Heart right ventricle (tissue), 16 donors: ENCODE results near the gene CACNB2. TPM values are rescaled to one million over a fixed set of nuclear protein-coding genes. Genes with fewer than 3 reads are reported as not detected.

Experiments used
- ATAC-seq, 8 donors: fragments of 200-7000 bp; cut with Tn5 transposase; one replicate each; pipeline ENCODE4 v1.9.1; 2020; ENCODE audit warnings: mild to moderate bottlenecking in 8 of 8, moderate library complexity in 8 of 8, moderate number of reproducible peaks in 1 of 8
- DNase-seq, 2 donors: peaks; one replicate each; pipeline ENCODE4 v3.0.0-alpha.2; 2020
- H3K27ac ChIP-seq, 10 donors: fragments of 200-600 bp; sonication (generic) in 2 of 10; one replicate each; pipeline versions ENCODE4 v1.5.0 to v1.8.0; 2020 to 2022; ENCODE audit warnings: mild to moderate bottlenecking in 3 of 10
- H3K27me3 ChIP-seq, 7 donors: fragments of 200-600 bp; one replicate each; pipeline ENCODE4 v1.8.0; 2021 to 2022; ENCODE audit warnings: mild to moderate bottlenecking in 2 of 7
- H3K36me3 ChIP-seq, 9 donors: fragments of 200-600 bp; sonication (generic) in 1 of 9; one replicate each; pipeline versions ENCODE4 v1.5.0 to v1.8.0; 2020 to 2022; ENCODE audit warnings: mild to moderate bottlenecking in 2 of 9
- H3K4me1 ChIP-seq, 9 donors: fragments of 200-600 bp; sonication (generic) in 1 of 9; one replicate each; pipeline versions ENCODE4 v1.5.0 to v1.8.0; 2020 to 2022; ENCODE audit warnings: mild to moderate bottlenecking in 4 of 9
- H3K4me3 ChIP-seq, 10 donors: fragments of 200-600 bp; sonication (generic) in 2 of 10; one replicate each; pipeline versions ENCODE4 v1.5.0 to v1.8.0; 2020 to 2022; ENCODE audit warnings: mild to moderate bottlenecking in 7 of 10, moderate library complexity in 2 of 10
- H3K9me3 ChIP-seq, 11 donors: fragments of 200-600 bp in 10 of 11; sonication (generic) in 2 of 11; one replicate each; pipeline versions ENCODE4 v1.5.0 to v1.8.0; 2013 to 2022; ENCODE audit warnings: mild to moderate bottlenecking in 2 of 11, control low read depth in 1 of 11, moderate library complexity in 1 of 11
- CTCF ChIP-seq, 9 donors: fragments of 200-600 bp; sonication (generic) in 2 of 9; IDR thresholded peaks; one replicate each; pipeline versions ENCODE4 v1.5.0 to v1.8.0; 2021 to 2022; ENCODE audit warnings: antibody characterized with exemption in 9 of 9, mild to moderate bottlenecking in 5 of 9, moderate library complexity in 1 of 9
- WGBS, 2 donors: extraction: QIAGEN DNeasy Blood & Tissue Kit; methylation state at CpG; one replicate each; pipeline ENCODE4 v1.1.7; 2013; ENCODE audit warnings: inconsistent platforms in 1 of 2; 5-methylcytosine and 5-hydroxymethylcytosine counted together
- intact Hi-C, 10 donors: fragments of 100-400 bp; cut with DNase I; formaldehyde crosslinking; loops; one replicate each; pipeline versions ENCODE4 v1.11.1 to v1.14.2; 2022
- polyA plus RNA-seq, 2 donors: library from polyadenylated mRNA; stranded (reverse); fragments of 200-250 nt; gene quantifications; one replicate each; pipeline ENCODE4 v1.2.3, GENCODE V29; 2013
- total RNA-seq, 10 donors: library from RNA; stranded (reverse); fragmentation: NEBNext Ultra II Directional in 3 of 10; extraction: Animal tissue kit (Norgen Biotek cat#: 25700) in 3 of 10; gene quantifications; one replicate each; pipeline versions ENCODE4 v1.2.1 to v1.2.4, GENCODE V29; 2021 to 2023
- donor health status: Arrhythmogenic right ventricular cardiomyopathy.
- donor health status: ischemic (EF 13 %, LVEDD 7.1; RV severe dilation, severe dysfunction).
- donor health status: healthy with polysubstance abuse.
- donor health status: DM: no; HTN: yes; CAD: no.
- donor health status: DM: no; HTN: no; CAD: no.
- donor health status: ischemic (EF 25% LVEDD 6.9; RV normal size, moderate dysfunction).
- donor health status: ischemic (EF 25% LVEDD 5.7; RV mildly dilated, moderate dysfunction).
- donor health status: healthy.
- donor health status: DM: yes; HTN: yes; CAD: no.
- donor health status: Ischemic cardiomyopathy.
- donor health status: ischemic (EF 35%, LVEDD 5.7; RV mildly dilated, moderate dysfunction).
- donor health status: nonischemic (EF 11% LVEDD 7.7; RV severe dilation, severe dysfunction).
- donor health status: DM: yes; HTN: yes; CAD: no.
- donor health status: PGD.
- donor health status: ischemic (EF 29% LVEDD 5.4; RV normal size, mild dysfunction).
- donor health status: nonischemic (EF 23%, LVEDD 6.1; RV moderate dilation, normal function).

Gene CACNB2
- total and polyA plus RNA-seq, 12 donors = 8.9 to 71.1 (median 36.7) TPM

GRCh38 chr10:18523025-18523424, 382.8 kb downstream of the CACNB2 start:
- Histone ChIP-seq H3K4me3 (no peak overlapping the region), H3K27ac (peak overlapping the region in 1 of 10 donors; percentile 23), H3K4me1 (peaks cover 0 to 22% (median 10%) of the 10 kb centered on the region in 9 donors), H3K36me3 (peaks cover 0 to 51% (median 8%) of the 10 kb centered on the region in 9 donors), H3K27me3 (no peaks in the 10 kb centered on the region), H3K9me3 (no peaks in the 10 kb centered on the region)
- DNase-seq (no peak), ATAC-seq (peak in 1 of 8 donors; percentile 39)
- intact Hi-C loops = no loop called here
- no peak for TF ChIP-seq CTCF (IDR thresholded peaks at IDR 0.05)
- 50 to 61% methylated on average over 1 of the region's 1 CpG for WGBS, 2 donors

- intact Hi-C loops = no loop called here
- no peak for ATAC-seq
- H3K4me1 ChIP-seq = peaks cover 0 to 26% (median 10%) of the 10 kb centered on the region in 9 donors
- TF ChIP-seq CTCF (IDR thresholded peaks at IDR 0.05) = no peak
- no peak overlapping the region for H3K27ac ChIP-seq
- no peak for DNase-seq
- peaks cover 0 to 52% (median 10%) of the 10 kb centered on the region in 9 donors for H3K36me3 ChIP-seq
- no peak overlapping the region for H3K4me3 ChIP-seq
- no peaks in the 10 kb centered on the region for H3K27me3 ChIP-seq
- no peaks in the 10 kb centered on the region for H3K9me3 ChIP-seq
- WGBS, 2 donors = 81 to 86% methylated on average over 2 of the region's 2 CpGs
Measured at GRCh38 chr10:18523858-18524257, 383.6 kb downstream of the CACNB2 start.

- Histone ChIP-seq H3K9me3 (no peaks in the 10 kb centered on the region), H3K27ac (peak overlapping the region in 2 of 10 donors; percentile 10 to 47), H3K4me3 (no peak overlapping the region), H3K4me1 (peaks cover 0 to 26% (median 10%) of the 10 kb centered on the region in 9 donors), H3K27me3 (no peaks in the 10 kb centered on the region), H3K36me3 (peaks cover 0 to 47% (median 4%) of the 10 kb centered on the region in 9 donors)
- DNase-seq = no peak
- 26 to 37% methylated on average over 2 of the region's 2 CpGs for WGBS, 2 donors
- ATAC-seq = peak in 4 of 8 donors; percentile 16 to 76 (median 30)
- intact Hi-C loops = no loop called here
- TF ChIP-seq CTCF (IDR thresholded peaks at IDR 0.05) = no peak
Measured at GRCh38 chr10:18527687-18528086, 387.5 kb downstream of the CACNB2 start.

GRCh38 chr10:18528292-18528691, 388.1 kb downstream of the CACNB2 start:
- DNase-seq = no peak
- H3K36me3 ChIP-seq = peaks cover 0 to 53% (median 4%) of the 10 kb centered on the region in 9 donors
- no peak overlapping the region for H3K27ac ChIP-seq
- 90 to 92% methylated on average over 3 of the region's 3 CpGs for WGBS, 2 donors
- H3K4me3 ChIP-seq = no peak overlapping the region
- ATAC-seq = no peak
- no peak for TF ChIP-seq CTCF (IDR thresholded peaks at IDR 0.05)
- H3K27me3 ChIP-seq = no peaks in the 10 kb centered on the region
- intact Hi-C loops = no loop called here
- no peaks in the 10 kb centered on the region for H3K9me3 ChIP-seq
- H3K4me1 ChIP-seq = peaks cover 0 to 26% (median 10%) of the 10 kb centered on the region in 9 donors
